SU-DHL-6 (cell line): ENCODE measurements around the gene FSCN2.
"Not testable (repeated sequence)": the region's sequence is repeated elsewhere in the genome, so short reads cannot be mapped to it uniquely, and the experiment has no call there.

Source experiments
- H2AFZ ChIP-seq: fragments of 200-600 bp; sonication (generic); 2 replicates; pipeline ENCODE4 v1.6.1; 2014; ENCODE audit warnings: low read depth, mild to moderate bottlenecking, moderate library complexity, mixed read lengths, antibody characterized with exemption, low read length; ENCODE audit not compliant: severe bottlenecking
- H3F3A ChIP-seq: fragments of 200-600 bp; shearing (Covaris generic); 2 replicates; pipeline ENCODE4 v1.6.0; 2016; ENCODE audit warnings: antibody characterized with exemption, mild to moderate bottlenecking; ENCODE audit not compliant: insufficient read depth
- H3K27ac ChIP-seq: fragments of 200-600 bp; sonication (generic); 2 replicates; pipeline ENCODE4 v1.5.1; 2016; ENCODE audit warnings: low read depth, mild to moderate bottlenecking, low read length, moderate library complexity, mixed read lengths
- H3K27me3 ChIP-seq: fragments of 200-600 bp; sonication (generic), shearing (Covaris generic); 2 replicates; pipeline ENCODE4 v1.6.0; 2014; ENCODE audit warnings: mild to moderate bottlenecking, low read length
- H3K36me3 ChIP-seq: fragments of 200-600 bp; sonication (generic); 2 replicates; pipeline ENCODE4 v1.6.1; 2014; ENCODE audit warnings: mild to moderate bottlenecking, low read length, mixed read lengths
- H3K4me2 ChIP-seq: fragments of 300-600, 200-600 bp; shearing (Covaris generic), sonication (generic); 2 replicates; pipeline ENCODE4 v1.6.0; 2014; ENCODE audit warnings: low read length, low read depth, mild to moderate bottlenecking; ENCODE audit not compliant: poor library complexity, severe bottlenecking
- H3K4me3 ChIP-seq: fragments of 200-600 bp; sonication (generic); 2 replicates; pipeline ENCODE4 v1.5.1; 2014; ENCODE audit warnings: antibody characterized with exemption, low read length, mild to moderate bottlenecking, mixed read lengths; ENCODE audit not compliant: insufficient read depth, poor library complexity, severe bottlenecking
- H3K79me2 ChIP-seq: fragments of 200-600 bp; sonication (generic); 2 replicates; pipeline ENCODE4 v1.6.1; 2014; ENCODE audit warnings: mild to moderate bottlenecking, low read length, moderate library complexity; ENCODE audit not compliant: insufficient read depth
- H3K9ac ChIP-seq: fragments of 200-600 bp; sonication (generic); 2 replicates; pipeline ENCODE4 v1.7.0; 2014; ENCODE audit warnings: mild to moderate bottlenecking, low read length
- H3K9me2 ChIP-seq: fragments of 200-600 bp; sonication (generic); replicated peaks from 2 replicates; pipeline ENCODE4 v1.6.1; 2014; ENCODE audit warnings: low read length; ENCODE audit not compliant: insufficient read depth
- H3K9me3 ChIP-seq: fragments of 200-600 bp; sonication (generic); 2 replicates; pipeline ENCODE4 v1.6.1; 2014; ENCODE audit warnings: low read length, mixed read lengths; ENCODE audit not compliant: insufficient read depth
- H4K20me1 ChIP-seq: fragments of 200-600 bp; sonication (generic); 2 replicates; pipeline ENCODE4 v1.6.1; 2014; ENCODE audit warnings: low read depth, mild to moderate bottlenecking, antibody characterized with exemption, low read length, moderate library complexity, mixed read lengths
- EZH2phosphoT487 ChIP-seq: fragments of 200-600 bp; sonication (generic), shearing (Covaris generic); conservative IDR thresholded peaks from 2 replicates; pipeline ENCODE4 v1.6.1; 2018; ENCODE audit warnings: mild to moderate bottlenecking, antibody characterized with exemption, low read length, moderate library complexity, mixed read lengths
- TF ChIP-seq, protein P1 (sequence below): fragments of 200-600 bp; sonication (generic); IDR thresholded peaks from one replicate; pipeline ENCODE4 v1.5.1; 2017; ENCODE audit warnings: antibody characterized with exemption, mild to moderate bottlenecking, low read length, moderate library complexity; ENCODE audit not compliant: insufficient read depth, poor library complexity, severe bottlenecking

FSCN2 gene

GRCh38 chr17:81528384-81528650, 140 bp downstream of the FSCN2 start:
- H3K79me2 ChIP-seq = no peaks in the 10 kb centered on the region
- TF ChIP-seq, protein P1, sequence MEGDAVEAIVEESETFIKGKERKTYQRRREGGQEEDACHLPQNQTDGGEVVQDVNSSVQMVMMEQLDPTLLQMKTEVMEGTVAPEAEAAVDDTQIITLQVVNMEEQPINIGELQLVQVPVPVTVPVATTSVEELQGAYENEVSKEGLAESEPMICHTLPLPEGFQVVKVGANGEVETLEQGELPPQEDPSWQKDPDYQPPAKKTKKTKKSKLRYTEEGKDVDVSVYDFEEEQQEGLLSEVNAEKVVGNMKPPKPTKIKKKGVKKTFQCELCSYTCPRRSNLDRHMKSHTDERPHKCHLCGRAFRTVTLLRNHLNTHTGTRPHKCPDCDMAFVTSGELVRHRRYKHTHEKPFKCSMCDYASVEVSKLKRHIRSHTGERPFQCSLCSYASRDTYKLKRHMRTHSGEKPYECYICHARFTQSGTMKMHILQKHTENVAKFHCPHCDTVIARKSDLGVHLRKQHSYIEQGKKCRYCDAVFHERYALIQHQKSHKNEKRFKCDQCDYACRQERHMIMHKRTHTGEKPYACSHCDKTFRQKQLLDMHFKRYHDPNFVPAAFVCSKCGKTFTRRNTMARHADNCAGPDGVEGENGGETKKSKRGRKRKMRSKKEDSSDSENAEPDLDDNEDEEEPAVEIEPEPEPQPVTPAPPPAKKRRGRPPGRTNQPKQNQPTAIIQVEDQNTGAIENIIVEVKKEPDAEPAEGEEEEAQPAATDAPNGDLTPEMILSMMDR = no peak
- no peak for TF ChIP-seq EZH2phosphoT487
- H4K20me1 ChIP-seq = no peaks in the 10 kb centered on the region
- no peak overlapping the region for H2AFZ ChIP-seq
- no peak overlapping the region for H3K9ac ChIP-seq
- no peaks in the 10 kb centered on the region for H3F3A ChIP-seq
- no peak overlapping the region for H3K4me2 ChIP-seq
- no peaks in the 10 kb centered on the region for H3K9me3 ChIP-seq
- no peaks in the 10 kb centered on the region for H3K27me3 ChIP-seq
- H3K36me3 ChIP-seq = no peaks in the 10 kb centered on the region
- H3K4me3 ChIP-seq = no peak overlapping the region
- H3K9me2 ChIP-seq = no peaks in the 10 kb centered on the region
- no peak overlapping the region for H3K27ac ChIP-seq

- TF ChIP-seq, protein P1 = no peak
- no peak for TF ChIP-seq EZH2phosphoT487
- H2AFZ ChIP-seq = no peak overlapping the region
- no peaks in the 10 kb centered on the region for H3F3A ChIP-seq
- H4K20me1 ChIP-seq = no peaks in the 10 kb centered on the region
- H3K27me3 ChIP-seq = no peaks in the 10 kb centered on the region
- no peaks in the 10 kb centered on the region for H3K9me3 ChIP-seq
- H3K79me2 ChIP-seq = no peaks in the 10 kb centered on the region
- no peaks in the 10 kb centered on the region for H3K9me2 ChIP-seq
- no peak overlapping the region for H3K4me3 ChIP-seq
- no peaks in the 10 kb centered on the region for H3K36me3 ChIP-seq
- no peak overlapping the region for H3K4me2 ChIP-seq
- H3K9ac ChIP-seq = no peak overlapping the region
- H3K27ac ChIP-seq = no peak overlapping the region
Measured at GRCh38 chr17:81528651-81529436, 667 bp downstream of the FSCN2 start.

DNA sequence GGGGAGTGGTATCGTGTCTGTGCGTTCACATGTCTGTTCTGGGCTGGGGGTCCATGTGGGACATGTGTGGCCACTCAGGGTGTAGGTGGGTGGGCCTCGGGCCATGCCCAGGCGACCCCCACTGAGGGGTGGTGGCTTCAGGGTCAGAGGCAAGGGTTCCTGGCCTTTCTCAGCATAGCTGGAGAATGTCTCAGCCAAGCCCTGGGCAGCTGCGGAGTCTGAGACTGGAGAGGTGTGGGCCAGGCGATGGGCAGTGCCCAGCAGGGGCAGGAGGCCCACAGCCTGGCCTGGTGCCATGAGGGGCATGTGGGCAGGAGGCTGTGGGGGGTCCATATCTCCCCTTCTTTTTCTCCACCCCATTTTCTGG, 1.2 kb downstream of the FSCN2 start:
- H2AFZ ChIP-seq = no peak overlapping the region
- no peaks in the 10 kb centered on the region for H3F3A ChIP-seq
- no peaks in the 10 kb centered on the region for H3K9me2 ChIP-seq
- H3K9me3 ChIP-seq = no peaks in the 10 kb centered on the region
- no peak overlapping the region for H3K27ac ChIP-seq
- no peaks in the 10 kb centered on the region for H3K36me3 ChIP-seq
- no peaks in the 10 kb centered on the region for H3K79me2 ChIP-seq
- H3K27me3 ChIP-seq = no peaks in the 10 kb centered on the region
- H3K4me2 ChIP-seq = no peak overlapping the region
- no peak for TF ChIP-seq EZH2phosphoT487
- TF ChIP-seq, protein P1 = no peak
- H3K9ac ChIP-seq = no peak overlapping the region
- no peaks in the 10 kb centered on the region for H4K20me1 ChIP-seq
- no peak overlapping the region for H3K4me3 ChIP-seq

DNA sequence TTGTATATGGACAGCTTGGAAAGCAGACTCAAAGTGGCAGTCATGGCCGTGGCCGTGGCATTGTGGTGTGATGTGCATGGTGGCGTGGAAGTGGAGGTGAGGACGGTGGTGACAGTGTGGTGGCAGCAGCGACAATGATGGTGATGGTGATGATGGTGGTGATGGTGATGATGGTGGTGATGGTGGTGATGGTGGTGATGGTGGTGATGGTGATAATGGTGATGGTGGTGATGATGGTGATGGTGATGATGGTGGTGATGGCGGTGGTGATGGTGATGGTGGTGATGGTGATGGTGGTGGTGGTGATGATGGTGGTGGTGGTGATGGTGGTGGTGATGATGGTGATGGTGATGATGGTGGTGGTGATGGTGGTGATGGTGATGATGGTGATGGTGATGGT, 2.8 kb downstream of the FSCN2 start:
- H3K9me3 ChIP-seq, H3K9me2 ChIP-seq, H2AFZ ChIP-seq, H4K20me1 ChIP-seq, H3F3A ChIP-seq, H3K27ac ChIP-seq, H3K27me3 ChIP-seq, H3K9ac ChIP-seq, H3K36me3 ChIP-seq, H3K79me2 ChIP-seq, H3K4me2 ChIP-seq, H3K4me3 ChIP-seq: not testable (repeated sequence)

- not testable (repeated sequence) for H4K20me1 ChIP-seq, H3K36me3 ChIP-seq, H3K79me2 ChIP-seq
Measured at GRCh38 chr17:81531998-81532404, 3.8 kb downstream of the FSCN2 start.

More at GRCh38 chr17:81531998-81532404, 3.8 kb downstream of the FSCN2 start:
- H3K4me3 ChIP-seq, H3F3A ChIP-seq, H3K9ac ChIP-seq, H3K27ac ChIP-seq, H3K9me2 ChIP-seq, H3K27me3 ChIP-seq, H3K4me2 ChIP-seq, H2AFZ ChIP-seq, H3K9me3 ChIP-seq: not testable (repeated sequence)
